OCI-LY3 (cell line): ENCODE measurements around the gene FRRS1L.

Source experiments
- CTCF ChIP-seq: fragments of 200-600, 300-600 bp; sonication (generic); IDR thresholded peaks from 2 replicates; pipeline ENCODE4 v1.5.1; 2014; ENCODE audit warnings: antibody characterized with exemption, low read length, low read depth
- EZH2phosphoT487 ChIP-seq: fragments of 200-600 bp; shearing (Covaris generic); IDR thresholded peaks from 2 replicates; pipeline ENCODE4 v1.6.1; 2018; ENCODE audit warnings: antibody characterized with exemption, mixed run types, low read depth

GRCh38 chr9:109164042-109164441, 3.0 kb downstream of the FRRS1L start:
- TF ChIP-seq CTCF (no peak), EZH2phosphoT487 (no peak)
